SK-N-SH treated with all-trans-retinoic acid at 6 μM for 48 hours (cell line): Measurements from ENCODE around the gene SPDYE6.

Experiments used
- ARNTL ChIP-seq: fragments of 450-650 bp; formaldehyde crosslinking; IDR thresholded peaks from 2 replicates; pipeline ENCODE4 v1.5.0; 2020; ENCODE audit warnings: low read depth, mild to moderate bottlenecking, moderate library complexity, borderline replicate concordance
- ESRRG ChIP-seq: fragments of 250-450 bp; sonication (Bioruptor Pico); IDR thresholded peaks from 2 replicates; pipeline ENCODE4 v1.6.1; 2021; ENCODE audit warnings: mild to moderate bottlenecking
- PATZ1 ChIP-seq: fragments of 250-450 bp; sonication (Bioruptor Pico); IDR thresholded peaks from 2 replicates; pipeline ENCODE4 v1.8.0; 2020; ENCODE audit warnings: mild to moderate bottlenecking, moderate library complexity, borderline replicate concordance
- POU6F1 ChIP-seq: fragments of 250-450 bp; sonication (Bioruptor Pico); IDR thresholded peaks from 2 replicates; pipeline ENCODE4 v1.8.0; 2021; ENCODE audit warnings: low read depth, mild to moderate bottlenecking, moderate library complexity, borderline replicate concordance
- ZFP3 ChIP-seq: fragments of 250-450 bp; sonication (Bioruptor Pico); IDR thresholded peaks from 2 replicates; pipeline ENCODE4 v1.5.0; 2020; ENCODE audit warnings: mild to moderate bottlenecking, moderate library complexity
- ZNF565 ChIP-seq: fragments of 450-650 bp; formaldehyde crosslinking; conservative IDR thresholded peaks from 2 replicates; pipeline ENCODE4 v1.5.0; 2020; ENCODE audit warnings: low read depth, mild to moderate bottlenecking, moderate library complexity

GRCh38 chr7:102304668-102305067, 51.6 kb downstream of the SPDYE6 start:
- TF ChIP-seq POU6F1 (CRISPR knock-in tag) (no peak), ARNTL (CRISPR knock-in tag) (no peak), ESRRG (CRISPR knock-in tag) (no peak), ZNF565 (no peak), ZFP3 (CRISPR knock-in tag) (no peak), PATZ1 (CRISPR knock-in tag) (no peak)
